COLO829 (cell line): ENCODE data around the gene P2RX3.

Experiments used
- DNase-seq: peaks from one replicate; pipeline ENCODE4 v3.0.0; 2012; ENCODE audit warnings: low spot score

Gene P2RX3

GRCh38 chr11:57310091-57310490, 28.1 kb upstream of the P2RX3 start:
- no peak for DNase-seq

GRCh38 chr11:57310630-57311086, 27.5 kb upstream of the P2RX3 start:
- DNase-seq: no peak

GRCh38 chr11:57311109-57311936, 26.8 kb upstream of the P2RX3 start:
- peak; percentile 99 for DNase-seq

GRCh38 chr11:57312511-57313021, 25.6 kb upstream of the P2RX3 start:
- DNase-seq: no peak

GRCh38 chr11:57313071-57313787, 24.9 kb upstream of the P2RX3 start:
- no peak for DNase-seq

- DNase-seq: no peak
These were observed 24.4 kb upstream of the P2RX3 start for GRCh38 chr11:57313788-57314135.

GRCh38 chr11:57314221-57314973, 23.8 kb upstream of the P2RX3 start:
- no peak for DNase-seq

- no peak for DNase-seq
These were observed 22.7 kb upstream of the P2RX3 start for GRCh38 chr11:57315491-57315890.

GRCh38 chr11:57316017-57316416, 22.1 kb upstream of the P2RX3 start:
- no peak for DNase-seq

GRCh38 chr11:57318178-57318577, 20.0 kb upstream of the P2RX3 start:
- DNase-seq: no peak

- DNase-seq: no peak
These were observed 18.0 kb upstream of the P2RX3 start for GRCh38 chr11:57320067-57320718.

GRCh38 chr11:57320719-57321387, 17.3 kb upstream of the P2RX3 start:
- no peak for DNase-seq

- no peak for DNase-seq
These were observed 16.5 kb upstream of the P2RX3 start for GRCh38 chr11:57321388-57322255.

GRCh38 chr11:57322256-57323166, 15.6 kb upstream of the P2RX3 start:
- peak; percentile 99 for DNase-seq

- DNase-seq: peak; percentile 56
These were observed 14.8 kb upstream of the P2RX3 start for GRCh38 chr11:57323167-57323854.

GRCh38 chr11:57323855-57324153, 14.3 kb upstream of the P2RX3 start:
- DNase-seq: no peak

- no peak for DNase-seq
These were observed 13.8 kb upstream of the P2RX3 start for GRCh38 chr11:57324154-57324885.
